GM21423 (cell line): ENCODE measurements around the gene GAS7.

ENCODE experiments used
- ATAC-seq: cut with Tn5 transposase; IDR thresholded peaks from one replicate; pipeline ENCODE4 v1.9.1; 2021; ENCODE audit warnings: mild to moderate bottlenecking, moderate library complexity; ENCODE audit not compliant: unreplicated experiment

GAS7 gene

DNA sequence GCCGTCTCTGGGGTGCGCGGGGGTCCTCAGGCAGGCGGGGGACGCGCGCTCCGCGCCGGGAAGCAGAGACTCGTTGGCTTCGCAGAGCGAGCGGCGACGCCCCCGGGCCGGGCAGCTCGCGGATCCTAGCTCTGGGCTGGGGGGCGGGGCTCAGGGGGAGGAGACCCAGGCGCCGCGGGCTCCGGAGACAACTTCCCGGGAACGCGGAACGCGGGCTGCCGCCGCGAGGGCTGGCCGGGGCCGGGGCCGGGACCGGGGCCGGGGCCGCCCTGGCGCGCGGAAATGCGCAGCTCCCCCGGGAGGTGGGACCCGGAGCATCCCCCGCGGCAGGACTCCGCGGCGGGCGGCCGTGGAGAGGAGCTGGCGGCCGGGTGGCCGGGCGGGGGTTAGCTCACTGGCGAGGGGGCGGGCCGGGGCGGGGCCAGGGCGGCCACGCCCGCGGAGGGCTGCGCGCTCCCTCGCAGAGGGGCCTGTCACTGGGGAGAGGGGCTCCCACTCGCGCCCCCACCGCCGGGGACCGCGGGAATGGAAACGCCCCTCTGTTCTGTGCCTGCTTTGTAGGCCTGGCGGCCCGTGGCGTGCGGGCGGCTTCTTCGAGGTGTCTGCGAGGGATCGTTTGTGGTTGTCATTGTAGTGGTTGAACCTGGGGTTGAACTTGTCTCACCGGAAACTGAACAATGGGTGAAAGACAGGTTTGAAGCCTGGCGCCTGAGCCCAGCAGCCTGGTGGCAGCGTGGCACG is at the start of gene GAS7:
Gene GAS7 (minus strand): TSS at position 98 of the 741 bp plus-strand sequence.
- peak; percentile 36 for ATAC-seq

DNA sequence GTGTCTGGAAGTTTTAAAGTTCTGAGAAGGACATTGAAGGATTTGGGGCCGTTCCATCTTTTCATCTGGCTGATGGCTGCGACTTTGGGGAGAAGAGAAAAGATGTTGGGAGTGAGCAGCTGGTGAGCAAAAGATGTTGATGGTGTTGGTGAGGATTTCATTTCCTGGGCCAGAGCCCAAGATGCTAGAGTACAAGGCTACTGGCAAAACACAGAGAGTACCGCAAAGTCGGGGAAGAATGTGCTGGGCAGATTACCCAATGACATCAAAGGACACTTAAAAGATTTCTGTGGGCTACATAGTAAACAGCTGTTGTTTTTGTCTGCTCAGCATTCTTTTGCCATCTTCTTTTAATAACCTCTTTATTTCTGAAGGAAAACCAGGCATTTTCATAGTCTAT is 49.4 kb upstream of the GAS7 start:
- ATAC-seq = no peak

DNA sequence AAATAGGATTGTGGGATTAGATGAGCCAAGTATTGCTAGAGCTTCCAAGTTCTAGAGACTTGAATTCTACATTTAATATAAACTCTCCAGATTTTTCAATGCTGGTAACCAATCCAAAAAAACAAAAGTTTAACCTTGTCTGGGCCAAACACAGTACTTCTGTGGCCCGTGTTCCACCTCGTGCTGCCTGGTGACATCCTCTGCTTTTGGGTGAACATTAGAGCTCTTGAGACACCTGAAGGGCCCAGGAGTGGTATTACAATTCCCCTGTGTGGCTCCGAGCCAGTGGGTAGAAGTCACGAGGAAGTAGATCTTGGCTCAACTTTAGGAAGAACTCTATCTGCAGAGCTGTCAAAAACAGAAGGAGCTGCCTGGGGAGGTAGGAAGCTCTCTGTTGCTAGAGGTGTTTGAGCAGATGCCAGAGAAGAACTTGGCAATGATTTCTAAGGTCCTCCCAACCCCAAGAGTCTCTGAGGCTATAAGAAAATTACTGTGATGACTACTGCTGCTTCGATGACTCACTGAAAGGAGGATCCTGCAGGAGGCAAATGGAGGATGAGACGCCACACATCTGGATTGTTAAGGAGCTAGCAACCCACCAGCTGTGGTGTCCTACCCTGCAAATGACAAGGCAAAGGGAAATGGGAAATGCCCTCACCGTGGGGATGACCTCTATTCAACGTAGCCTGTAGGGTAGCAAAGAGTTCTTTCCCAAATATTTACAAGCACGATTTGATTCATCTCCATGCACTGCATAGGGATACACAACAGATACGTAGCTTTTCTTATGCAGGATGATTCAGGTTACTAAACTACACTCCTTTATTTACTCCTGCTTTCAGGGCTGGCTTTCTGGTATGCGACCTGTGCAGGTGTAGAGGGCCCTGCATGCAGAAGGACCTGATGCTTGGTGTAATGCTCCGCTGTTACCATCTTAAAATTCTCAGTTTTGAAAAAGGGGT is 45.8 kb upstream of the GAS7 start:
- ATAC-seq = no peak

DNA sequence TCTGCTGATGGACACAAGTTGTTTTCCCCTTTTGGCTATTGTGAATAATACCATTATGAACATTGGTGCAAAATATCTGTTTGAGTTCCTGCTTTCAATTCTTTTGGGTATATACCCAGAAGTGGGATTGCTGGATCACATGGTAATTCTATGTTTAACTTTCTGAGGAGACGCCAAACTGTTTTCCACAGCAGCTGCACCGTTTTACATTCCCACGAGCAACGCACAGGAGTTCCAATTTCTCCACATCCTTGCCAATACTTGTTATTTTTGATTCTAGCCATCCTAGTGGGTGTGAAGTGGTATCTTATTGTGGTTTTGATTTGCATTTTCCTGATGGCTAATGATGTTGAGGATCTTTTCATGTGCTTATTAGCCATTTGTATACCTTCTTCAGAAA is 43.4 kb upstream of the GAS7 start:
- no peak for ATAC-seq

DNA sequence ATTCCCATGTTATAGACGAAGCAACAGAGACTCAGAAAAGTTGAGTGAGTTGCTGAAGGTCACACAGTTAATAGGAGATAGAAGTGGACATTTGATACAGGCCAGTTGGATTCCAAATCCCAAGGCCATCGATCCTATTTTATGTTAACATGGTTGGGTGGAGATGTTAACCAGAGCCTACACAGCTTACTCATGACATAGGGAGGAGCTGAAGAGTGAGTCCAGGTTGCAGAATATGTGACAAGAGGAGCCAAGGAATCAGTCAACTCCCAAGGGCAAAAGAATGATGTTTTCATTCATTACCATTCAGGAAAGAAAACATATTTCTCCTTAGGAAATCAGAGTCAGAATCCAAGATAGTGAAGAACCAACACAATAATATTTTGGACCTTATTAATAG is 40.3 kb upstream of the GAS7 start:
- no peak for ATAC-seq

DNA sequence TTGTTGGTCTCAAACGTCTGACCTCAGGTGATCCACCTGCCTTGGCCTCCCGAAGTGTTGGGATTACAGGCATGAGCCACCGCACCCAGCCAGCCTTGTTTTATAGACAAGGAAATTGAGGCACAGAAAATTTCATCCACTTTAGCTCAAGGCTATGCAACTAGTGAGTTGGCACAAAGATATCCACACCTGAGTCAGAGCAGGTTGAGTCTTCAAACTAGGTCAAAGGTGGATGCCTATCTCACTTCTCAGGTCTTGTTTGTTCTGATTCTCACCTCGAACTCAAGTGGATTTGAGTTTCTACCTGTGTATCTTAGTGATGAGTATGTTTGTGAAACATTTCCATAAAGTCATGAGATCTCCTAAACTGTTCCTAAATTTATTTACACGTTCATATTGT is 35.6 kb upstream of the GAS7 start:
- ATAC-seq = no peak

DNA sequence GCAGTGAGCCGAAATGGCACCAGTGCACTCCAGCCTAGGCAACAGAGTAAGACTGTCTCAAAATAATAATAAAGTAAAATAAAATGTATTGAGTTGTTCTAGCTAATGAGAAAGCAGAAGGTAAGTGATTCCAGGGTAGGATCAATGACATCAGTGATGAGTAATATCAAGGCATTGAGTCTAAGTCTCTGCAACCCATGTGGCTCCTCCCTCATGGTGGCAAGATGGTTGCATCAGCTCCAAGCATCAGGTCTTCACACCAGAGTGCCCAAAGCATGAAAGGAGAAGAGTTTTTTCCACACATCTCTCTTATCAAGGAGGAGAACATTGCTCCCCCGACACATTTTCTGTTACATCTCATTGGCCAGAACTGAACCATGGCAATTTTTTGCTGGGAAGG is 34.8 kb upstream of the GAS7 start:
- no peak for ATAC-seq

DNA sequence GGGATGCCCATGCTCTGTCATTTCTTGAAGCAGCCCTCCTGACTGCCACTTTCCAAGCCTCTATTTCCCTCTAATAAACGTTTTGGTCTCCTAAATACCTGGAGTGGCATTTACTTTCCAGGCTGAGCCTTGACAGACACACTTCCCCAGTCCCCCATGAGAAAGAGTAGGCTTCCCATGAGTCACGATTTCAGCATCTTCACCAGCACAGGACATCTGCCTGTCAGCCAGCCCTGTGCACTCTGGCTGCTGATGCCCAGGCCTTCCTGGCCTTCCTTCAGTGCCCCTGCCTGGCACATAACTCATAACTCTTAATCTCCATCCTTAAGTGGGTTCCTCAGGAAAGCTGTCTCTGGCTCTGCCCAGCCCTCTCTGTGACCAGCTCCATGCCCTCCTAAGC is 30.8 kb upstream of the GAS7 start:
- ATAC-seq = no peak

DNA sequence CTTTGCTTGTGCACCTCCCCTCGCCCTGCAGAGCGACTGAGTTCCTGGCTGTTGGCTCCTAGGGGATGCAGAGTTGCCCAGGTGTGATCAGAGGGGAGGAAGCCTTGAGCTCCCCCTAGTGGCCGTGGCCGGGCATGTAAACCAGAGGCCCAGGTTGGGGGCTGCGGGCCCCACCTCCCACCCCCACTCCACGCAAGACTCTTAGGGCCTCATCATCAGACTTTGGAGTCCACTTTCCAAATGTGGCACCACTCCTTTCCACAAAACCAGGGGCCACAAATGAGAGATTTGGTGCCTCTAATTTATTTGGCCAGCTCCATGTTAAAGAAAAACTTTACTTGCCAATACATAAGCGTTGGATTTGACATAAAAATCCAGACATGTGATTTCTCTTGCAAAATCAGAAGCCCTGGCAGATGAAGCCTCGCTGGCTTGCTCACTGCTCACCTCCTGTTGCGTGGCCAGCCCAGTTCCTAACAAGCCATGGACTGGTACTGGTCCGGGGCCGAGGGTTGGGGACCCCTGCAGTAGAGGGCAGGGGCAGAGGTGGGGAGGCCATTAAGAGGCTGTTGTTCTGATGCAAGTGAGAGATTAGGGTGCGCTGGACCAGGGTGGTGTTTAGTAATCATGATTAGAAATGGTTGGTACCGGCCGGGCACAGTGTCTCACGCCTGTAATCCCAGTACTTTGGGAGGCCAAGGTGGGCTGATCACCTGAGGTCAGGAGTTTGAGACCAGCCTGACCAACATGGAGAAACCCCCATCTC is 28.7 kb upstream of the GAS7 start:
- no peak for ATAC-seq

DNA sequence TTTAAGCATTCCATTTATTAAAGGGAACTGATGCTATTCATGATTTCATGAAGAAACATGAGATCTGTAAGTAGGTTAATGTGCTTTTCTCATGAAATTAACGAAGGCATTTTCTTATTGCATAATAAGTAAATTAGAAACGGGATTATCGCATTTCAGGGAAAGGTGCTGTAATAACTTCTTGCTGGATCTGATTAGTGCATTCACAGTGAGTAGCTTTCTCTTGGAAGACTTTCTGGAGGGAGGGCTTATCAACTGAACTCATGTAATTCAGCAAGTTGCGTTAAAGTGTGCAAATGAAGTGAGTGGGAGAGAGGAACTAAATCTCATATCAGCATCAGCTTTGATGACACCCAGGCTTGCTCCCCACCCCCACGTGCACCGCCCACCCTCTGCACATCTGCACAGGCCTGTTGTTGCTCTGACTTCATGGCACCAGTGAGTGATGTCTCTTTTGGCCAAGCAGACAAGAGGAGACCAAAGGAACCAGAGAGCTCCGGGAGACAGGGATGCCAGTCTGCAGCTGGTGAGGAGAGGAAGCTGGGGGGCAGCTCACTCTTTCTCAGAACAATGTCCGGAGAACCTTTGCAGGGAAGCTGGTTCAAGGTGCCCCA is 26.3 kb upstream of the GAS7 start:
- ATAC-seq = no peak

DNA sequence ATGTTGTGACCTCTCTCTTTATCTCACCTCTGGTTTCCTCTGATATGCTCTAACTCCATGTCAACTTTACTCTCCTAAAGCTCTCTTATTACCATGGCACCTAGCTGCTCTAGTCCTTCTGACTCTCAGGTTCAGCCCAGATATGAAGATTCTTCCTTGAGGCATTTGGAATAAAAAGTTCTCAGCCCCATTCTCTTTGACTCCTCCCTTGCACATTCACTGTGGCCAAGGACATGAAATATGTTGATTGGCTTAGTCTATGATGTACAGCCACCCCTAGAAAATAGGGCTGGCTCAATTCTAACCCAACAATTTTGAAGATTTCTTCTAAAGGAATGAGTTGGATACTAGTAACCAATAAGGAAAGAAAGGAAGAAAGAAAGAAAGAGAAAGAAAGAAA is 20.8 kb upstream of the GAS7 start:
- ATAC-seq = no peak

DNA sequence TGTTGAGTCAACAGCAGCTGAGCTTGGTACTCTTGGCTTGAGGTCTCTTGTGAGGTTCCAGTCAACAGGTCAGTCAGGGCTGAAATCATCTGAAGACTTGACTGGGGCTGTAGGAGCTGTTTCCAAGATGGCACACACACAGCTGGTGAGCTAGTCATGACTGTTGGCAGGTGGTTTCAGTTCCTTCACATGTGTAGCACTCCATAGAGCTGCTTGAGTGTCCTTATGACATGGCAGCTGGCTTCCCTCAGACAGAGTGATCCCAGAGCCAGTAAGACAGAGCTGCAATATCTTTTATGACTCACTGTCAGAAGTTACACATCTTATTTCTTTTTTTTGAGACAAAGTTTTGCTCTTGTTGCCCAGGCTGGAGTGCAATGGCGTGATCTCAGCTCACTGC is 19.5 kb upstream of the GAS7 start:
- no peak for ATAC-seq

DNA sequence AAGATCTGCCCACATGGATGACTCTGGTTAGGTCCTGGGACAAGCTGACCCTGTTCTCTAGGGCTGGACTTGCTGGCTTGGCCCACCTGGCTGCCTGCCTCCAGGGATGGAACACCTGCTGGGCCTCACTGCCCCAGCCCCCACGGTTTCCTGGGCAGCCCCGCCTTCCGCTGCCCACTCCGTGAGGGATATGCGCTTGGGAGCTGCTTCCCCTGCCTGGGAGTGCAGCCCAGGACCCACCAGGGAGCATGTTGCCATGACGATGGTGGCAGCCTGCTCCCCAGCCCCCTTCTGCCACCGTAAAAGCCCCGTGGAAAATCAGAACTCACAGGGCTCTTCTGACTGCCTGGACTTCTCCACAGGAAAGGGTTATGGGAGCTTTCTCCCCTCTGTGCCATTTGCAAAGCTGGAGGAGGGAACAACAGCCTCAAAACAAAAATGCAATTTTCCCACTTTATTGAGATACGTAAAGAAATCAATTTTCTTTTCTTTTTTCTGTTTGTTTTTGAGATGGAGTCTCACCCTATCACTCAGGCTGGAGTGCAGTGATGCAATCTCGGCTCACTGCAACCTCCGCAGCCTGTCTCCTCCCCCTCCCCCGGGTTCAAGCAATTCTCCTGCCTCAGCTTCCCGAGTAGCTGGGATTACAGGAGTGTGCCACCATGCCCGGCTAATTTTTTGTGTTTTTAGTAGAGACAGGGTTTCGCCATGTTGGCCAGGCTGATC is 18.0 kb upstream of the GAS7 start:
- no peak for ATAC-seq

DNA sequence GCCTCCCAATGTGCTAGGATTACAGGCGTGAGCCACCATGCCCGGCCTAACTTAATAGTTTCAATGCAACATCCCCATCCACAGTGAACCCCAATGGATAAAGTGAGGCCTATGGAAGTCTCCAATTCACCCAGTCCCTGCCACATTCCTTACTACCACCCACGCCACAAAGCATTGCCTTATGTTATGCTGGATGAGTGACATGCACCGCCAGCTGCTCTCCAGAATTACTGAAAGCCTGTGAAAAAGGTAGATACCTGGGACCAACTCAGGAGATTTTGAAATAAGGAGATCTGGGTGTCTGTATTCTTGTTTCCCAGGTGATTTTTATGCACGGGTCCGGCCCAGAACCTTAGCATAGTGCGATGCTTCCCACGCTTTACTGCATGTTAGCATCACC is 16.9 kb upstream of the GAS7 start:
- ATAC-seq = no peak

DNA sequence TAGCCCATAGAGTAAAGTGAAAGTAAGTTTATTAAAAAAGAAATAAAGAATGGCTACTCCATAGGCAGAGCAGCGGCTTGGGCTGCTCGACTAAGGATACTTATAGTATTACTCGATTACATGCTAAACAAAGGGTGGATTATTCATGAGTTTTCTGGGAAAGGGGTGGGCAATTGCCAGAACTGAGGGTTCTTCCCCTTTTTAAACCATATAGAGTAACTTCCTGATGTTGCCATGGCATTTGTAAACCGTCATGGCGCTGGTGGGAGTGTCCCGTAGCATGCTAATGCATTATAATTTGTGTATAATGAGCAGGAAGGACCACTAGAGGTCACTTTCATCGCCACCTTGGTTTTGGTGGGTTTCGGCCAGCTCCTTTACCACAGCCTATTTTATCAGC is 13.3 kb upstream of the GAS7 start:
- no peak for ATAC-seq

DNA sequence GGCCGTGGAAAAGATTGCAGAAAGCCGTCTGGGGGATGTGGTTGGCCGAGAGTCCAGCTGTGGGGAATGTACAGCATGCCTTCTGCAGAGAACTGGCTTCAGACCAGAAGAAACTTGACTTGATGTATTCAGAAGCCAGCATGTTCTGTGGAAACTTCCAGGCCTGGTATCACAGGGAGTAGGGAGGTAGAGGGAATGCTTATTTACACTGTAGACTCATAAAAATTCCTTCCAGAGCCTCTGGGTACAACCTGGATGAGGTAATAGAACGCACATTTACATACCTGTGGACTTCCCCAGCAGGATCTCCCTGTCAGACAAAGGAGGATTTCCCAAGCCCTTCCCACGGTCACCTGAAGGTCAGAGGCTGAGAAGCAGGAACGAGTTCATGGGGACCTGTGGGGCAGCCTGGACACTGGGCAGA is 11.8 kb upstream of the GAS7 start:
- no peak for ATAC-seq

DNA sequence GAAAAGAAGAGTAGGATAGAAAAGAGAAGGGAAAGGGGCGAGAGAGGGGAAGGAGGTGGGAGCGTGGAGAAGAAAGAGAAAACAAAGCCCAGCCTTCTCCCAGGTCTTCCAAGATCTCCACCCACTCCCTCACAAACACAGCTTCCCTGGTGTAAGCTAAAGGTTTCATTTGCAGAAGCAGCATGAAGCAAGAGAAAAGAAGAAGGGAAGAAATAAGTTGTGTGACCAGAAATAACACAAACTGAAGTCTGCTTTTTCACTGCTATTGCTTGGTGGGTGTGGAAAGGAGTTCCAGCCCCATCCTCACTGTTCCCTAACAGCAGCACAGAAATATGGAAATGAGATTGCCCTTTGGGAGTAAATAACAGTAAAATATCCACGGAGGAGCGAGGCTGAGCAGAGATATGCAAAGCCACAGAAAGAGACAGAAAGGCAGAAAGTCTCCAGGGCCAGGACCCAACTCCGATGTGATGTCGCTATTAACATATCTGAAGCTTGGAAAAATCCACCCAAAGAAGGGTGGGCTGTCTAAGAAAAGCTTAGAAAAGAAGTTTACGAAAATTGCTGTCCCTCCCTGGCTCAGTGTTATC is 10.3 kb upstream of the GAS7 start:
- ATAC-seq = no peak

DNA sequence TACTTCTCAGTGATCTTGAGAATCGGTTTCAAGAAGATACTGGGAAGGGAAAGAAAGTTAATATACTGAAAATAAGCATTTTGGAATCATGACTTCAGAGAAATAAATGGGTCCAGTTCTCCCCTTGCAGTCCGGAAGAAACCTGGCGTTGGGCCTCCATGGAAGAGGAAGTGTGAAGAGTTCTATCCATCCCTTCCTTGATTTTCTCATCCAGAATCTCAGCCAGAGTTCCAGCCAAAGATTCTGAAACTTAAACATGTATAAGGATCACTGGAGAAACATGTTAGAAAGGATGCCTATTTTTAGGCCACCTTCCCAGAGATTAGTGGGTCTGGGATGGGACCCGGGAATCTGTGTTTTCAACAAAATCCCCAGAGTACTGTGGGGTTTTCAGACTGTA is 8.7 kb upstream of the GAS7 start:
- no peak for ATAC-seq

DNA sequence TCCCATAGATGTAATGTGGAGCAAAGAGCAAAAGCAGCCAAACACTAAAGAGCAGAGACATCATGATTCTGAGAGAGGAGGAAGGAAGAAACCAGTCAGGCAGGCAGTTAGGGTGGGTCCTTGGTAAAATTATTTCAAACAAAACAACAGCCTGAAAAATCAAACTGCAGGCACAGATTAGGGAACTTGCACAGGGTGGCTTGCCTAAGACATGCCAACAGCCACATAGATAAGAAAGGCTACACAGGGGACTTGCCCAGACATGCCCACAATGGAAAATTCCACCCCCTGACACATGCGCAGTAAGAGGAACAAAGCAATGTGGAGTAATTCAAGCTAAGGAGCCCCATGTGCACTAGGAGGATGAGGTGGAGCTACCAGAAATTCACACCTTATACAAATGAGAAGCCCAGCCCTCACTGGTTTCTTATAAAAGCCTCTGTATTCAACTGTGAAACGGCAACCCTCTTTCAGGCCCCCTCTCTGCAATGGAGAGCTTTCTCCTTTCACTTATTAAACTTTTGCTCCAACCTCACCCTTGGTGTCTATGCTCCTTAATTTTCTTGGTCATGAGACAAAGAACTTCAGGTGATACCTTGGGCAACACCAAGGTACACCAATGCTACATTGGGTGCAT is 7.3 kb upstream of the GAS7 start:
- no peak for ATAC-seq
